NCI-H748 treated with DMSO at 0.1 percent for 48 hours (cell line): ENCODE measurements around the gene EPSTI1.

Experiments
- DNase-seq: peaks from one replicate; lab custom pipeline; 2025; lab: John Stamatoyannopoulos, UW

EPSTI1 gene

DNA sequence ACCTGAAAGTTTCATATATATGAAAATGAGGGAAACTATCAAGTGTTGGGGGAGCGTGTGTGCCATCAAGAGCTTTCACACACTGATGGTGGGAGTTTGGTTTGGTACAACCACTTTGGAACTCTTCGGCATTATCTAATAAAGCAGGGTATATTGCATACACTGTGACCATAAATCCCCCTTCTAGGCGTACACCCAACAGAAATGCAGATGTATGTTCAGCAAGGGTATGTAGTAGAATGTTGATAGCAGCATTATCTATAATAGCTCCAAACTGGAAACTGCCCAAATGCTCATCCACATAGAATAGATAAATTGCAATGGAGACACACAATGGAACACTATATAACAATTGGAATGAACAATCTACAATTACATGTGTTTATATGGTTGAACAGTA, 139.9 kb downstream of the EPSTI1 start:
- no peak for DNase-seq

- DNase-seq = no peak
These were observed 142.8 kb downstream of the EPSTI1 start for GRCh38 chr13:42849200-42849599.

GRCh38 chr13:42847891-42848663, 144.0 kb downstream of the EPSTI1 start:
- no peak for DNase-seq

- DNase-seq = no peak
These were observed 154.9 kb downstream of the EPSTI1 start for GRCh38 chr13:42836930-42837690.
